GM21825 (cell line): ENCODE data around the gene UQCRH.
"Not testable (repeated sequence)": the region's sequence is repeated elsewhere in the genome, so short reads cannot be mapped to it uniquely, and the experiment has no call there.

Experiments
- ATAC-seq: cut with Tn5 transposase; IDR thresholded peaks from one replicate; pipeline ENCODE4 v1.9.1; 2021; ENCODE audit warnings: mild to moderate bottlenecking, moderate library complexity; ENCODE audit not compliant: unreplicated experiment

Gene UQCRH

DNA sequence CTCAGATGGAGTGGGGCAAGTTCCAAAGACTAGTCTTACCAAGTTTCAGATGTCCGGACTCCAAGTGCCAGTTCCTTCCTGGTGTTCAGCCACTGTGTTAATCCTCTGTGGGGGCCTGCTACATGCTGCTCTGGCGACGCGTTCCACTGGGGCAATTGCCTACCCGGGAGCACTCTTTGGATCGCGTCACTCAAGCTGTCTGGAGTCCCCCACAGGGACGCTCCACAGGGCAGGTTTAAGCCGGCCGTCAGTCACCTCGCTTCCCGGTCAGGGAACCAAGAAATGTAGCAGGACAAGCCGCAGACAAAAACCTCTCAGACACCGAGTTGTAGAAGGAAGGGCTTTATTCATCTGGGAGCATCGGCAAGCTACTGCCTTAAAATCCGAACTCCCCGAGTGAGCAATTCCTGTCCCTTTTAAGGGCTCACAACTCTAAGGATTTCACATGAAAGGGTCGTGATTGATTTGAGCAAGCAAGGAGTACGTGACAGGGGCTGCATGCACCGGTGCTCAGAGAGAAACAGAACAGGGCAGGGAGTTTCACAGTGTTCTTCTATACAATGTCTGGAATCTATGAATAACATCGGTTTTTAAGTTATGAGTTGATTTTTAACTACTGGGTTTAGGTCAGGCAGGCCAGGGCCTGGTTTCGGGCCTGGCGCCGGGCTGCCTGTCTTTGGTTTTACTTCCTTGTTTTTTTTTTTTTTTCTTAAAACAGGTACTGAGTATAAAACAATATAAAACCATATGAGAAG is 28.5 kb downstream of the UQCRH start:
- ATAC-seq: peak; percentile 31

DNA sequence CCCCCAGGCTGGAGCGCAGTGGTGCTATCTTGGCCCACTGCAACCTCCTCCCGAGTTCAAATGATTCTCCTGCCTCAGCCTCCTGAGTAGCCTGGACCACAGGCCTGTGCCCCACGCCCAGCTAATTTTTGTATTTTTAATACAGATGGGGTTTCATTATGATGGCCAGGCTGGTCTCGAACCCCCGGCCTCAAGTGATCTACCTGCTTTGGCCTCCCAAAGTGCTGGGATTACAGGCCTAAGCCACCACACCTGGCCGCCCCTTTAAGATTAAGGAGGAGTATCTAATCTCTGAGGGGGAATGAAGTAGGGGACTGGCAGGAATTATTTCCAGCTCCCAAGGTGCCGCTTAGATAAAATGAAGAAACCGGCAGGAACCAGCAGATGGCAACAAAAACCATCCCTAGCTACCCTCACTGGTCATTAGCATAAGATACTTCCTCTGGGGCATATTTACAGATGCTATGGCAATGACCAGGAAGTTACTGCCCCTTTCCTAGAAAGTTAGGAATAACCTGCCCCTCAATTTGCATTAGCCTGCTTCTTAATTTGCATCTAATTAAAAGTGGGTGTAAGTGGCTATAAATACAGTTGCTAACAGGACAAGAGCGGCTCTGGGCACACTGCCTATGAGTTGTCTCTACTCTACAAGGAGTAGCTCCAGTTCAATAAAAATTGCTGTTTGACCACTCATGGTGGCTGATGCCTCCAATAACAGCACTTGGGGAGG is 30.0 kb downstream of the UQCRH start:
- peak; percentile 59 for ATAC-seq

DNA sequence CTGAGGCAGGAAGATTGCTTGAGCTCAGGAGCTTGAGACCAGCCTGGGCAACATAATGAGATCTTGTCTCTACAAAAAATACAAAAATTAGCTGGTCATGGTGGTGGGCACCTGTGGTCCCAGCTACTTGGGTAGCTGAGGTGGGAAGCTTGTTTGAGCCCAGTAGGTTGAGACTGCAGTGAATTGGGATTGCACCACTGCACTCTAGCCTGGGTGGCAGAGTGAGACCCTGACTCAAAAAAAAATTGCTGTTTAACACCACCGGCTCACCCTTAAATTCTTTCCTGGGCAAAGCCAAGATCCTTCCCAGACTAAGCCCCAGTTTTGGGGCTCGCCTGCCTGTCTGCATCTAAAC is 30.5 kb downstream of the UQCRH start:
- ATAC-seq: peak; percentile 2

DNA sequence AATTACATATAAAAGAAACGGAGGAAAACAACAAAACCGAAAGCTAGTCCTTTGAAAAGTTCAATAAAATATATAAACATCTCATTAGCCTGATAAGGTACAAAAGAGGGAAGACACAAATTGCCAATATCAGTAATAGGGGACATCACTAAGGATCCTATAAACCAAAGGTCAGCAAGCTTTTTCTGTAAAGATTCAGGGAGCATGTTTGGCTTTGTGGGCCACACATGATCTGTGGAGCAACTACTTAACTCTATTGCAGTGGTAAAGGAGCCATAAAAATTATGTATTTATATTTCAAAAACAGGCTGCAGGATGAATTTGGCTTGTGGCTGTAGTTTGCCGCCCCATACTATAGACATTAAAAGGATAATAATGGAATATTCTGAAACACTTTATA is 31.6 kb downstream of the UQCRH start:
- no peak for ATAC-seq

DNA sequence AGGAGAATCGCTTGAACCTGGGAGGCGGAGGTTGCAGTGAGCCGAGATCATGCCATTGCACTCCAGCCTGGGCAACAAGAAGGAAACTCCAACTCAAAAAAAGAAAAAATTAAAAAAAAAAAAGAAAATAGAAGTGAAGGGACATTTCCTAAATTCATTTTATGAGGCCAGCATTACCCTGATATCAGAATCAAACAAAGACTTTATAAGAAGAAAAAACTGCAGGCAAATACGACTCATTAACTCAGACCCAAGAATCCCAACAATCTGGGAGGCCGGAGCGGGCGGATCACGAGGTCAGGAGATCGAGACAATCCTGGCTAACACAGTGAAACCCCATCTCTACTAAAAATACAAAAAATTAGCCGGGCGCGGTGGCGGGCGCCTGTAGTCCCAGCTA is 33.9 kb downstream of the UQCRH start:
- not testable (repeated sequence) for ATAC-seq

DNA sequence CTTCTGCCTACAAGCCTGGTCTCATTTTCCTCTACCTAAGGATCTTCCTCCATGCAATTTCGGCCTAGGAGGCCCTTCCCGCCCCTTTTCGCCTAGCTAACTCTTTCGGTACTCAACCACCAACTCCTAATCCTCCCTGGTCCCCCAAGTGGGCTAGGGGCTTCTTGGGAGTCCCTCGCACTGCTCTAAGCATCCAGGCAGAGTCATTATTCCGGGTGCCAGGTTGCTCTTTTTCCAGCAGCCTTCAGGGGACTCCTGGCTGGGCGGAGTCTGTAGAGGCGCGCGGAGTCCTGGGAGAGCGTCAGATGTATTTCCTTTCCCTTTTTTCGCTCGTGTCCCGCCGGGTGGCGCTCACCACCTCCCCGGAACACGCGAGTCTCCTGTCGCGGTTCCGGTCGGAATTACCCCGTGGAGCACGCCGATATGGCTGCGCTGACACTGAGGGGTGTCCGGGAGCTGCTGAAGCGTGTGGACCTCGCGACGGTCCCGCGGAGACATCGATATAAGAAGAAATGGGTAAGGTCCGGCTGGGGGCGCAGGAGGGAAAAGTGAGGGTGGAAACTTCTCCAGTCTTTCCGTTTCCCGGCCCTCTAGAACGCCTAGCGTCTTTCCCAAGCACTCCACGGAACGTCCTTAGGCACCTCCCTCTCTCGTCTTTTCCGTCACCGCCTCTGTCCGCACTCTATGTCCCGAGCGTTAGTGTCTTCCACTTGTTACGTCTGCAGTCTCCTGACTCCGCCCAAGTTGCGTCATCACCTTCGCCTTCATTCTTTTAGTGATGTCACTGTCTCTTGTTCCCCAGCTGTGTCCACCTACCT is 37.1 kb downstream of the UQCRH start, which contains the start of gene NSUN4:
Gene NSUN4 (plus strand): TSS at position 404 of the 818 bp plus-strand sequence. CDS start 20 bp downstream, at position 424.
- ATAC-seq: peak; percentile 83

DNA sequence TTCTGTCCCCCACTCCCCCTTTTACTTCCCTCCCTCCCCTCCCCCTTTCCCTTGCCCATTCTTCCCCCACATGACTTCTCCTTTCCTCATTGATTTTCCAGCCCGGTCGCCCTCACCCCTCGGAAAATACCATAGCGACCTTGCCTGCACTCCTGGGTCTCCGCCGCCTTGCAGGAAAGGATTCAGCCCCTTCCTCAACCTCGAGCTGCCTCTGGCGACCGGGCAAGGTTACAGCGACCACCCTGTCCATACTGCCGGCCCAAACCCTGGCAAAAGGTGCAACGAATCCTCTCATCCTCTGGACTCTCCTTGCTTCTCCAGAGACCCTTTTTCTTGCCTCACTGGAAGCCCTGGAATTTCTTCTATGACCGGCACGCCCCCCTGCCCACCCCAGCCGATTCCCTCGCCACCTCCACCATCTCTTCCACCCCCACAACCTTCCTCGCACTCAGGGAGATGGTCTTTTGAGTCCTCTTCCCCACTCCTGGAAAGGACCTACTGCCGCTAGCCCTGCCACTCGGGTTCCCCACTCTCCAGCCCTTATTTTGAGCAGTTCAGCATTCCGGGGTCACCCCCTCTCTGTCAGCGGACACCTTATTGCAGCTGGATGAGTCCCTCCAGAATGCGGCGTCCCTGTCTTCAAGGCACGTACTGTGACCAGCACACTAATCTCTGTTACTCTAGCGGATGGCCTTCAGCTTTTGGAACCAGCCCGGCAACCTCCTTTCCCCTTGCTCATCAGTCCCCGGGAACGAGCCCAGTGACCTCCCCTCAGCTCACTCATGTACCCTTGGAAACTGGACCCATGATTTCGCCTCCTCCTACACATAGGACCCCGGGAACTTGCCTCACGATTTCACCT is 38.0 kb downstream of the UQCRH start:
- no peak for ATAC-seq

DNA sequence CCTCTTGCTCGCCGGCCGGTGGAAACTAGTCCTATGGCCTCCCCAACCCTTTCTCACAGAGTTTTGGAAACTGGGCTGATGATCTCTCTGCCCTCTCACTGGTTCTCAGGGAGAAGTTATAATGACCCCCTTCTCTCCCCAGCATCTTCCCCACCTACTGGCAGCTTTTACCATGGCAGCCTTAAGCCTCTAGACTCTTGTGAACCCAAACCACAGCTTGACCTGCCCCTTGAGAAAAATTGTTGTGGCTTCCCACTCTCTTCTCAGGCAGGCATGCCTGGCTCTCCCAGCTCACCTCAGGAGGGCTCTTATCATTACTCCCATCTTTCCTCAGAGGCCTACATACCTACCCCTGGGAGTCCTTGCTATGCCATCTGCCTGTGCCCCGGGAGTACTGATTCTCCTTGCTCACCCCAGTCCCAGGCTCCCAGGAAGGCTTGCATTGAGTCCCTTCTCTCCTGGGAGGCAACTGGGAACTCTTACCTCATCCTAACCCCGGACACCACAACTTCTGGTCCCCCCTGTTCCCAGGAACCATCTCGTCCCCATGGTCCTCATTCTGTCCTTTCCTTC is 38.7 kb downstream of the UQCRH start:
- no peak for ATAC-seq

DNA sequence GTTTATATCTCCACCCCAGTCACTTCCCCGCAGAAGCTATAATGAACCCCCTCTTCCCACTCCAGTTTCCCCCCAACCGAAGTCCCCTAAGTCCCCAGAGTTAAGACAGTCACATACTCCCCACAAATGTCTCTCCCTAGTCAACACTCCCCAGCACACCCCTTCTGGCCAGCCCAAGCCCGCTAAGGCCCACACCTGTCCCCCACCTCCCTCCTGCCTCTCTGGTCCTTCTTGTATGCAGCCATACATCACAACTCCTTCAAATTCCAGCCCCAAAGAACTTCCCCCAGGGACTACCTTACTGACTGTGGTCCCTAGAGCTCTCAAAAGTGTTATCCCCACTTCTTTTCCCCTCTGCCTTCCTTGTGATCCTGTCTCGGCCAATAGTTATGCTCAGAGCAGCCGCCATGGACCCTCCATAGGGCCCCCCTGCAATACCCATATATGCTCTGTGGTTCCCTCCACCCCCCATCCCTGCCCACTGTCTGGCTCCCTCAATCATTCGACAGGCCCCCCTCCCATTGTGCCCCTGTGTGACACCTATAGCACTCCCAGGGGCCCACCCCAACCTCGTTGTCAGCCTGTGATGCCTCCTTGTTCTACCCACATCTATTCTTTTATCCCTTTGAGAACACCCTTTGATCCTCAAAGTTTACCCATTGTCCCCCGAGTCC is 39.3 kb downstream of the UQCRH start:
- ATAC-seq: no peak

DNA sequence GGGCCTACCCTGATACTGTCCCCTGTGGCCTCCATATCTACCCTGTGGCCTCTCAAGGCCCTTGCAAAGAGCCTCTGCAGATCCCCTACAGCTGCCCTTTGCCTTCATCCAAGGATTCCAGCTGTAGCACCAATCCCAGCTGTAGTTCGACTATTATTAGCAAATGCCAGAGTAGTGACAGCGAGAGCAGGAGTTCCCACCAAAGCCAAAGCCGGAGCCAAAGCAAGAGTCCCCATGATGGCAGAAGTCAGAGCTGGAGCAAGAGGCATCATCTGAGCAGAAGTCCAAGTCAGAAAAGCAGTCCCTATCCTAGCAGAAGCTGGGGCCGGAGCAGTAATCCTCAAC is 39.8 kb downstream of the UQCRH start:
- ATAC-seq: no peak

DNA sequence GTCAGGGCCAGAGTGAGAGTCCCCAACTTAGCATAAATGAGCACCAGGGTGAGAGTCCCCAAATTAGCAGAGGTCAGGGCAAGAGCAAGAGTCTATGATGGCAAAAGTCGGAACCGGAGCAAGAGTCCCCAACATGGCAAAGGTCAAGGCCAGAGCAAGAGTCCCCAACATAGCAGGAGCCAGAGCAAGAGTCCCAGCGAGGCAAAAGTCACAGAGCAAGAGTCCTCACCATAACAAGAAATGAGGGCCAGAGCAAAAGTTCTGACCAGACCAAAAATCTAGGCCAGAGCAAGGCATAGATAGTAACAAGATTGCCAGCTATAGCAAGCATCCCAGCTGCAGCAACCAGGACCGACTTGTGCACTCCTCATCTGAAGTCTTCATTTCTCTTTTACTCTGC is 40.2 kb downstream of the UQCRH start:
- no peak for ATAC-seq

DNA sequence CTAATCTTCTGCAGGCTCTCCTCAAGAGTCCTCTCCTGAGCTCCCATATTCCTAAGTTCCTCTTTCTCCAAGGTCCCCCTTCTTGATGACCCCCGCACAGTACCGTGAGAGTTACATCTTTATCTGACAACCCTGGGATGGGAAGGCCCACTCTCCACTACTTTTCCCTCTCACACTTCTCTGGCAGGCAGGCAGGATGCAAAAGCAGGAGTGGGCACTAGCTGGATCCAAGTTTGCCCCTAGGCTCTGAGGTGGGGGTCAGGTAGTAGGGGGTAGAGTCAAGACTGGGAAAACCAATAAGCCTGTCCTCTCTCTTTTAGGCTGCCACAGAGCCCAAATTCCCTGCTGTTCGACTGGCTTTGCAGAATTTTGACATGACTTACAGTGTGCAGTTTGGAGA is 41.0 kb downstream of the UQCRH start:
- no peak for ATAC-seq

DNA sequence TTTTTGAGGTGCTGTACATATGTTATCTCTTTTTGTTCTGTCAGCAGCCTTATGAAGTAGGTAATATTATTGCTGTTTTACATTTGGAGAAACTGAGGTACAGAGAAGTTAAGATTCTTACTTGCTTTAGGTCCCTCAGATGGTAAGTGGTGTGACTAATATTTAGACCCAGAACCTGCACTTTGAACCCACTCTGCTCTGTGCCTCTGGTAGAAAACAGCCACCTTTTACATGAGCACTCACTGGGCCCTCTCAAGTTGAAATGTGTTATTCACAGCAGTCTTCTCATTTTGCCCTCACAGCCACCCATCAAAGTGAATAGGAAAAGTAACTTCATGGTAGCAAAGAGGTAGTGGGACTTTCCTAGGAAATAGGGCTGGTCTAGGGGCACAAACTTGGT is 41.8 kb downstream of the UQCRH start:
- ATAC-seq: no peak

DNA sequence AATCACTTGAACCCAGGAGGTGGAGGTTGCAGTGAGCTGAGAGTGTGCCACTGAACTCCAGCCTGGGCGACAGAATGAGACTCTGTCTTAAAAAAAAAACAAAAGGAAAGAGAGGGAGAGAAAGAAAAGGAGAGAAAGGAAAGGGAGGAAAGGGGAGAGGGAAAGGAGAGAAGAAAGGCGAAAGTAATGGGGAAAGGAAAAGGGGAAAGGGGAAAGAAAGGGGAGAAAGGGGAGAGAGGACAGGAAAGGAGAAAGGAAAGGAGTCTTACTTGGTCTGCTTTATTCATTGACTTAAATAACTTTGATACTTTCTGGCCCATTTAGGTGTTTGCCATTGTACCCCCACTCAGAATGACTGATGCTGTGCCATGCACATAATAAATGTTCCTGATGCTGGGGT is 48.9 kb downstream of the UQCRH start:
- ATAC-seq: no peak

DNA sequence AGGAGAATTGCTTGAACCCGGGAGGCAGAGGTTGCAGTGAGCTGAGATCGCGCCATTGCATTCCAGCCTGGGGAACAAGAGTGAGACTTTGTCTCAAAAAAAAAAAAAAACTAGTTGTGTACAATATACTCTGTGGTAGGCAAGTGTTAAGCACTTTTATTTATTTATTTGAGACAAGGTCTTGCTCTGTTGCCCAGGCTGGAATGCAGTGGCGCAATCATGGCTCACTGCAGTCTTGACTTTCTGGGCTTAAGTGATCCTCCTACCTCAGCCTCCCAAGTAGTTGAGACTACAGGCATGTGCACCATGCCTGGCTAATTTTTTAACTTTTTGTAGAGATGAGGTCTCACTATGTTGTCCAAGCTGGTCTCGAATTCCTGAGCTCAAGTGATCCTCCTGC is 52.4 kb downstream of the UQCRH start:
- not testable (repeated sequence) for ATAC-seq

DNA sequence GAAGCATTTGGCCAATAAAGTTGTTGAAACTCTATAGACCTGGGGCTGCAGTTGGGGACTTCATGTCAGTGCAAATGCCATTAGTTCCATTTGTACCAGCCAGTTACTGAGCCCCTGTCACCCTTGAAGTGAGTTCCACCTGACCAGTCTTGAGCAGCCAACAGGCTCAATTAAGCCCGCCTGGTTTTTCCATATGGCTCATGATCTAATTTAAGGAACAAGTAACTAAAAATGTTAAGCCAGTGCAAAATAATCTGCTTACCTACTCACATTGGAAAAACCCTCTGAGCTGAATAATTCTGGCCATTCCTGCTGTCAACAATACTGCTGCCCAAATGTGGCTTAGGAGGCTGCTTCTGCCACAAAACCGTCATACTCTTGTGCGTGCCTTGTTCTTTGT is 58.7 kb downstream of the UQCRH start:
- no peak for ATAC-seq

DNA sequence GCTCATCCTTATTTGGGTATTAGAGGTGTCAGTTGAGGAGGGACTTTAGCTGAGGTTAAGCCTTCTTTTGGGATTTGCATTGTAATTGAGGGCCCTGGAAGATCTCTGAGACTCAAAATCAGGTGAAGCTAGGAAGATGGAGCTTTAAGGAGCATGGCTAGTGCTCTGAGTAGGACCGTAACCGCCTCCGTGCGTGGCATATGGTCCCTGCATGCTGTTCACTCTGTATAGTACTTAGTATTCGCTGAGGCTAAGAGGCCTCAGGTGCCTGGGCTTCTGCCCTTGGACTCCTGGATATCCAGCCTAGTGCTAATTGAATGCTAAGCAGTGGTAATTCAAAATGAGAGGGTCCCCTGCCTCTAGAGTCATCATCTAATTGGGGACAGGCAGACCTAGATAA is 59.6 kb downstream of the UQCRH start:
- no peak for ATAC-seq

DNA sequence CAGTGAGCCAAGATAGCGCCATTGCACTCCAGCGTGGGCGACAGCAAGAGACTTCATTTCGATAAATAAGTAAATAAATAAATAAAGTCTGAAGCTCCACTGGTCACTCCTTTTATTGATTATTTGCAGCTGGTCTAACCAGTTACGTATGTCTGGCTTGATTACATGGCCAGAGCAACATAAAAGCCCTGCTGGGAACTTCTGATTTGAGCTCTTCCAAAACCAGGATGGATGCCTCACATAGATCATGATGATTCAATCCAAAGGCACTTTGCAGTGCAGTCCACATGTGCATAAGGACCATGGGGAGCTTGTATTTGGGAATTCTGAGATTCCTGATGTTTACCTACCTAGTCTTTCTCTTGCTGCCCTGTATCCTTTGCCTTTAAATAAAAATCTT is 61.1 kb downstream of the UQCRH start:
- ATAC-seq: no peak

DNA sequence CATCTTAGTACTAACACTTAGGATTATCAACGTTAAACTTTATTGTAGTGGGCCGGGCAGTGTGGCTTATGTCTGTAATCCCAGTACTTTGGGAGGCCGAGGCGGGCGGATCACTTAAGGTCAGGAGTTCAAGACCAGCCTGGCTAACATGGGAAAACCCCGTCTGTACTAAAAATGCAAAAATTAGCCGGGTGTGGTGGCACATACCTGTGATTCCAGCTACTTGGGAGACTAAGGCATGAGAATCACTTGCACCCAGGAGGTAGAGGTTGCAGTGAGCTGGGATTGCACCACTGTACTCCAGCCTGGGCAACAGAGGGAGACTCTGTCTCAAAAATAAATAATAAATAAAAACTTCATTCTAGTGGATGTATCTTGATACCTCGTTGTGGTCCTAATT is 62.3 kb downstream of the UQCRH start:
- not testable (repeated sequence) for ATAC-seq
